ENCODE data around the gene SLC44A2. TPM values are rescaled to one million over a fixed set of nuclear protein-coding genes. Genes with fewer than 3 reads are reported as not detected.
A peak's percentile ranks its signal among the peaks of the same experiment; 100 is the strongest.

Gene SLC44A2
- total RNA-seq, 1 experiment from 2014 or later = 31.5 TPM

DNA sequence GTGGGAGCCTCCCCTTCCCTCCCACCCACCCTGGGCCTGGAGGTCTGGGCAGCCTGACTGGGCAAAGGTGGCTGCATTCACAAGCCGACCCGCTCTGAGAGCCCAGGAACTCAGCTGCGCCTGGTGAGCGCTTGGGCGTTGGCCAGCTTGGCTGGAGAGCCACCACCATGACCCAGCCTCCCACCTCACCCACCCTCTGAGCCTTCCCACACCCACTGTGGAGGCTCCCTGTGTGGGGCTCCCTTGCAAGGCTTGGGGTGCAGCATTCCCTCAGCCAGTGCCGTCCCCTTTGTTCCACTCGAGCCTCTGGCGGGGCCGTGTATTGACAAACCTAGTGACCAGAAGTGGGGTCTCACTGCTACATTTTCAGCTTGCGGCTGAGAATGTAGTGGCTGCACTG is 60.8 kb downstream of the SLC44A2 start:
- in situ Hi-C loops (cut with HindIII; ENCODE audit: low pct_unique_long_range_greater_than_20kb, low sequenced_read_pairs) = no loop called here
- ChIA-PET CTCF (no interaction called here), POLR2A (no interaction called here)
- DNase-seq (ENCODE audit: low read depth, low spot score) (no peak), ATAC-seq (no peak)
- TF ChIP-seq TCF7L2 (IDR thresholded peaks at IDR 0.05; ENCODE audit: low read depth, low read length) = no peak
- TF ChIP-seq POLR2AphosphoS5 (IDR thresholded peaks at IDR 0.05; ENCODE audit: low read depth, low read length) = 0 out of 2 replicates have a peak, but pooled peaks have one; percentile 17
- Histone ChIP-seq H3K4me1 (ENCODE audit: control insufficient read depth, insufficient read depth, low read length) (no peaks in the 10 kb centered on the region), H3K27ac (ENCODE audit: low read length) (no peak overlapping the region), H3K36me3 (ENCODE audit: control insufficient read depth, insufficient read depth, low read length) (peaks cover 10% of the 10 kb centered on the region), H3K9me3 (ENCODE audit: control insufficient read depth, insufficient read depth, low read depth, low read length) (no peaks in the 10 kb centered on the region), H3K4me3 (ENCODE audit: low read depth in 2 of 2, low read length in 2 of 2) (no peak overlapping the region), H3K27me3 (ENCODE audit: control insufficient read depth, insufficient read depth, low read length) (no peaks in the 10 kb centered on the region)
- intact Hi-C loops (cut with micrococcal nuclease; ENCODE audit: unreplicated experiment) = no loop called here
- BruUV-seq (replicated peaks) = no TSS peak

DNA sequence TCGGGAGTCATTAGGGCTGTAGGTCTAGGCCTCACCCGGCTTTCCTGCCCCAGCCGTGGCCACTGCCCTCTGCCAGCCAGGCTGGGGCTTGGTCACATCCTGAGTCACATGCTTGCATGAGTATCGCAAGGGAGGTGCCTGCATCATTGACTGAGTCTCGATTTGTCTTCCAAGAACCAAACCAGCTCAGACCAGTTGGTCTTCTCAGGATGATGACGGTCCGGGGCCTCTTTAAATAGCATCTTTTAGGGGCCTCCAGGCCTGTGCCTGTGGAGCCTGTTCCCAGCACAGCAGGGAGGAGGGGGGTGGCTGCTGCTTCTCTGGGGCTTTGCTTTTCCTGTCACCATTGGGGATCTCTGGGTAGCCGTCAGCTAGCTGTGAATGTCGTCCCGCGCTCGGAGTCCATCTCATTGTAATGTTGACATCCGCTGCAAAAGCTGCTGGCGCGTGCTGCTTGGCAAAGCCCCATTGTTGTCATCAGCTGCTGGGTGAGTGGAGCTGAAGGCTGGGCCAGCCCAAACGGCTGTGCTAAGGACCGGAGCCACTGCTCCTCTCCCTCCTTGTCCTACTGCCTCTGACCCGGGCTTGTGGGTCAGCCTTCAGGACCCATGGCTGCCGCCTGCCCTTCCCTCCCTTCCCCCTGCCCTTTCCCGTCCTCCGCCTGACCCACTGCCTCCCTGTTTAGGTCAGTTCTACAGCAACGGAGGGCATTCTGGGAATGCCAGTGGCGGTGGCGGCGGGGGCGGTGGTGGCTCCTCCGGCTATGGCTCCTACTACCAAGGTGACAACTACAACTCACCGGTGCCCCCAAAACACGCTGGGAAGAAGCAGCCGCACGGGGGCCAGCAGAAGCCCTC is 61.5 kb downstream of the SLC44A2 start:
- ChIA-PET CTCF (no interaction called here), POLR2A (interaction anchor here (0.6 kb wide), 1 partner anchor 1567 kb away, joined by 4 read pairs; no protein-coding TSS in a partner anchor)
- no peak for ATAC-seq

More for the DNA sequence above, 61.5 kb downstream of the SLC44A2 start:
- Histone ChIP-seq H3K4me1 (ENCODE audit: control insufficient read depth, insufficient read depth, low read length) (no peaks in the 10 kb centered on the region), H3K36me3 (ENCODE audit: control insufficient read depth, insufficient read depth, low read length) (peaks cover 10% of the 10 kb centered on the region), H3K27me3 (ENCODE audit: control insufficient read depth, insufficient read depth, low read length) (no peaks in the 10 kb centered on the region), H3K9me3 (ENCODE audit: control insufficient read depth, insufficient read depth, low read depth, low read length) (no peaks in the 10 kb centered on the region), H3K4me3 (ENCODE audit: low read depth in 2 of 2, low read length in 2 of 2) (no peak overlapping the region), H3K27ac (ENCODE audit: low read length) (no peak overlapping the region)
- intact Hi-C loops (cut with micrococcal nuclease; ENCODE audit: unreplicated experiment) = no loop called here
- no peak for DNase-seq (ENCODE audit: low read depth, low spot score)
- BruUV-seq (replicated peaks) = no TSS peak
- no peak for TF ChIP-seq SIN3A (IDR thresholded peaks at IDR 0.05; ENCODE audit: borderline replicate concordance, insufficient read depth, low read depth, low read length)
- TF ChIP-seq, protein P1, sequence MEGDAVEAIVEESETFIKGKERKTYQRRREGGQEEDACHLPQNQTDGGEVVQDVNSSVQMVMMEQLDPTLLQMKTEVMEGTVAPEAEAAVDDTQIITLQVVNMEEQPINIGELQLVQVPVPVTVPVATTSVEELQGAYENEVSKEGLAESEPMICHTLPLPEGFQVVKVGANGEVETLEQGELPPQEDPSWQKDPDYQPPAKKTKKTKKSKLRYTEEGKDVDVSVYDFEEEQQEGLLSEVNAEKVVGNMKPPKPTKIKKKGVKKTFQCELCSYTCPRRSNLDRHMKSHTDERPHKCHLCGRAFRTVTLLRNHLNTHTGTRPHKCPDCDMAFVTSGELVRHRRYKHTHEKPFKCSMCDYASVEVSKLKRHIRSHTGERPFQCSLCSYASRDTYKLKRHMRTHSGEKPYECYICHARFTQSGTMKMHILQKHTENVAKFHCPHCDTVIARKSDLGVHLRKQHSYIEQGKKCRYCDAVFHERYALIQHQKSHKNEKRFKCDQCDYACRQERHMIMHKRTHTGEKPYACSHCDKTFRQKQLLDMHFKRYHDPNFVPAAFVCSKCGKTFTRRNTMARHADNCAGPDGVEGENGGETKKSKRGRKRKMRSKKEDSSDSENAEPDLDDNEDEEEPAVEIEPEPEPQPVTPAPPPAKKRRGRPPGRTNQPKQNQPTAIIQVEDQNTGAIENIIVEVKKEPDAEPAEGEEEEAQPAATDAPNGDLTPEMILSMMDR (IDR thresholded peaks at IDR 0.05) = no peak
- TF ChIP-seq TCF7L2 (IDR thresholded peaks at IDR 0.05; ENCODE audit: low read depth, low read length) = no peak
- TF ChIP-seq, protein P2, sequence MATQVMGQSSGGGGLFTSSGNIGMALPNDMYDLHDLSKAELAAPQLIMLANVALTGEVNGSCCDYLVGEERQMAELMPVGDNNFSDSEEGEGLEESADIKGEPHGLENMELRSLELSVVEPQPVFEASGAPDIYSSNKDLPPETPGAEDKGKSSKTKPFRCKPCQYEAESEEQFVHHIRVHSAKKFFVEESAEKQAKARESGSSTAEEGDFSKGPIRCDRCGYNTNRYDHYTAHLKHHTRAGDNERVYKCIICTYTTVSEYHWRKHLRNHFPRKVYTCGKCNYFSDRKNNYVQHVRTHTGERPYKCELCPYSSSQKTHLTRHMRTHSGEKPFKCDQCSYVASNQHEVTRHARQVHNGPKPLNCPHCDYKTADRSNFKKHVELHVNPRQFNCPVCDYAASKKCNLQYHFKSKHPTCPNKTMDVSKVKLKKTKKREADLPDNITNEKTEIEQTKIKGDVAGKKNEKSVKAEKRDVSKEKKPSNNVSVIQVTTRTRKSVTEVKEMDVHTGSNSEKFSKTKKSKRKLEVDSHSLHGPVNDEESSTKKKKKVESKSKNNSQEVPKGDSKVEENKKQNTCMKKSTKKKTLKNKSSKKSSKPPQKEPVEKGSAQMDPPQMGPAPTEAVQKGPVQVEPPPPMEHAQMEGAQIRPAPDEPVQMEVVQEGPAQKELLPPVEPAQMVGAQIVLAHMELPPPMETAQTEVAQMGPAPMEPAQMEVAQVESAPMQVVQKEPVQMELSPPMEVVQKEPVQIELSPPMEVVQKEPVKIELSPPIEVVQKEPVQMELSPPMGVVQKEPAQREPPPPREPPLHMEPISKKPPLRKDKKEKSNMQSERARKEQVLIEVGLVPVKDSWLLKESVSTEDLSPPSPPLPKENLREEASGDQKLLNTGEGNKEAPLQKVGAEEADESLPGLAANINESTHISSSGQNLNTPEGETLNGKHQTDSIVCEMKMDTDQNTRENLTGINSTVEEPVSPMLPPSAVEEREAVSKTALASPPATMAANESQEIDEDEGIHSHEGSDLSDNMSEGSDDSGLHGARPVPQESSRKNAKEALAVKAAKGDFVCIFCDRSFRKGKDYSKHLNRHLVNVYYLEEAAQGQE (IDR thresholded peaks at IDR 0.05; ENCODE audit: insufficient read depth in 1 of 2, low read depth in 2 of 2, low read length in 1 of 2) = no peak
- no peak for TF ChIP-seq POLR2AphosphoS5 (IDR thresholded peaks at IDR 0.05; ENCODE audit: low read depth, low read length)
- in situ Hi-C loops (cut with HindIII; ENCODE audit: low pct_unique_long_range_greater_than_20kb, low sequenced_read_pairs) = no loop called here
